Activated naive CD4-positive, alpha-beta T cell treated with Interleukin-2 at 50 U/mL for 16 hours (primary cell): ENCODE data around the gene B4GALT6.

Source experiments
- DNase-seq: peaks from one replicate; pipeline ENCODE4 v3.0.0-alpha.2; 2020

Gene B4GALT6

DNA sequence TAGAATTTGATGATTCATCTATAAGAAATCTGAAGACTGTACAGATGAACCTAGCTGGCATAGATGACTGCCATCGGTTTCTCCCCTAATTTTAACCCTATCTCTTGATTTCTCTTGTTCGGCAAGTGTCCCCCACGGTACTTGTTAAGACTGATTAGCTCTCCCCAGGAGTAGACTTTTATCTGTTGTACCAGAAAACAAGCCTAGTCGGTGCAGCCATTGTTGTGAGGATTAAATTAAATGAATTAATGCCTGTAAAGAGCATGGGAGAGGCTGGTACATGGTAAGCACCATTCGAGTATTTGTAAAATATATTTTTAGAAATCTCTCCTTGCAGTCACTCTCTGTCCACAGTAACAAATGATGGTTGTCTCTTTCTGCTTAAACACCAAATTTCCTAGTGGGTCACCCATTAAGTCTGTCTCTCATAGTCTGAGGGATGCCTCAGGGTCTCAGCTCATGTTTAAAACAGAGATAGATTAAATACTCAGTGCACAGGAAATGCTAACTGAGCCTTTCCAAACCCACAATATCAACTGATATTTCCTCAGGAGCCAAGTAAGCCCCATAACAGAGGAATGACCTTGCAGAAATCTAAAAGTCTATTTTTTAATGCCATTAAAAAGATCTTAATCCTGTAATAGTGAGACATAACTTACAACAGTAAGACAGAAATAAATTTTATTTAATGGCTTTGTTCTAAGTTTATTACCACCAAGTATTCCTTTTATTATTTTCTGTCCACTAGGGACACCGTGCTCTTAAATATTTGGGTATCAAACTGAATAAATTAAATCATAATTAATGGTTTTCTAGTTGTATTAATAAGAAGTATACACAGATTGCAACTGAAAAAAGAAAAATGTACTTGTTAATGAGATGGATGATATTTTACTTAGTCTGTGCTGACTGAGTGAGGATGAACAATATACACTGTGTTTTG, 2.9 kb upstream of the B4GALT6 start:
- DNase-seq = no peak

DNA sequence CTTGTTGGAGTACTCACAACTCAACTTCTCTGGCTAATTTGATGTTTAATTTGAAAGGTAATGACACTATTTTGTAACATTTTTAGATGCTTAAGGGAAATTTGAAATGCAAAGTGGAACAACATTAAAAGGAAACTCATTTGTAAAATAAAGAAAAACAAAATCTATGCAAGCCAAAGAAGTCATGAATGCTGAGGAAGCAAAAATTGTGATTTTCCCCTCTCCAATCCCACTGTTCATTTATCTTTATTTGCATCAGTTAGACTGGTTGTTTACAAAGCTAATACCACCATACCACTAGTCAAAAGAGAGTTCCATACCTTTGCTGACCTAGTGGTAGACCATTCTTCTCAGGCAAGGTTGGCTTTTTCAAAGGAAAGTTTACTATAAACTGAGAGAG, 2.2 kb upstream of the B4GALT6 start:
- no peak for DNase-seq

DNA sequence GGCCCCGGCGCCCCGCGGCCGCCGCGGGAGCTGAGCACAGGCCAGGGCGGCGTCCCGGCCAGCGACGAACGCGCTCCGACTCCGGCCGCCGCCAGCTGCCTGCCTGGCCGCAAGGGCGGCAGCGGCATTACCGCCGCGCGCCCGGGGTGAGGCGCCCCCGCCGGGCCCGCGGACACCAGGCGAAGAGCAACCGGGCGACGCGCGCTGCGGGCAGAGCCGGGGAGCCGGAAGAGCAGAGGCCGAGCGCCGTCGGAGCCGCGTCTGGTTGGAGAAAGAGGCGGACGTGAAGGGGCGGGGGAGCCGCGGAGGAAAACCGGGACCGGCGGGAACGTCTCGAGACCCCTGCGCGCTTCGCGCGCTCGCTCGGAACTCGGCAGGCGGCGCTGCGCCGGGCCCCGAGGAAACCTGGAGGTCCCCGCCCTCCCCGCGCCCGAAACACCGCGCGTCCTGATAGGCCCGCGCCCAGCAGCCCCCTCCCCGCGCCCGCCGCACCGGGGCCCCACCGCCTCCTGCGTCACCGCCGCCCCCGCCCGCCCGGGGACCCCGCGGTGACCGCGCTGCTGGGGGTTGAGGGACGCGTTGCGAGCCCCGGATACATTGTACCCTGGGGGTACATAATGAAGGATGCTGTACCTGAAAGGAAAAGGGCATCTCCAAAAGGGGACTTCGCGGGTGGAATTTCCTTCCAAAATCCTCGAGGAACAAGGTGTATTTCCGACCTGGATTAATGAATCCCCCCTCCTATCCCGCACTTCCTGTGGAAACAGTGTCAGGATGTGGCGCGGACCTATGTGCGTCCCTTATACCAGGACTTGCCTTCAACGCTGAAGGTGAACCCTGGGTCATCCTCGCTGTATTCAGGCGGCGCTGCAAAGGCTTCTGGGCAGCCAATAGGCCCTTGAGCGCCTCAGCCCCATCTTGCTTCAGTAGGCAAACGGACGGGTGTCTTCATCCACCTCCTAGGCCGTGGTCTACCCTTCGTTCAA, 1.0 kb upstream of the B4GALT6 start:
- peak; percentile 30 for DNase-seq

DNA sequence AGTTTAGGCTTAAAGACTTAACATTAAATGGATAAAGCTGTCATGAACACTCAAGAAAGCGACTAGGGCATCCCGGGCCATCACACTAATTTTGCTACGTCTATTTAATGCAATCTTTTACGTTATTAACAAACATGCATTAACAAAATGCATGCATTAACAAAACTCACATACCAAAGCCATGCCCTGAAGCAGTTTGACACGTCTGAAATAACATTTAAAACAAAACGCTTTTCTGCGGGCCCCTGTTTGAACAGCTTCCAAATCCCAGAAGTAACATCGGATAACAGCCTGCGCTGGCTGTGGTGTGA, 458 bp downstream of the B4GALT6 start:
- DNase-seq = no peak

DNA sequence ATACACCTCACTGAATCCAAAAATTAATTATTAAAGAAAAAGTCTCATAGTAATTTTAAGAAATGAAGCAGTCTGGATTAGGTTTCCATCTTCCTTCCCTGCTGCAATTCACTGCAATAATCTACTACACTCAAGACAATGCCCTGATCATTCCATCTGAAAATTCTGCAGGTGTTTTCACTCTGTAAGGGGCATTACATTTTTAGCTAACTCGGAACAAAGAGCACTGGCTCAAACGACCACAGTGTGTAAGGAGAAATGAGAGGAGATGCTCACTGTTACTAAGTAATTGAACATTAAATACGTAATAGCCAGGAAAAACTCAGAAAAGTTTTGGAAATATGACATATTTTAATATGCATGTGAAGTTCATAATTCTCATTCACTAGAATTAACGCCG, 1.3 kb downstream of the B4GALT6 start:
- no peak for DNase-seq

DNA sequence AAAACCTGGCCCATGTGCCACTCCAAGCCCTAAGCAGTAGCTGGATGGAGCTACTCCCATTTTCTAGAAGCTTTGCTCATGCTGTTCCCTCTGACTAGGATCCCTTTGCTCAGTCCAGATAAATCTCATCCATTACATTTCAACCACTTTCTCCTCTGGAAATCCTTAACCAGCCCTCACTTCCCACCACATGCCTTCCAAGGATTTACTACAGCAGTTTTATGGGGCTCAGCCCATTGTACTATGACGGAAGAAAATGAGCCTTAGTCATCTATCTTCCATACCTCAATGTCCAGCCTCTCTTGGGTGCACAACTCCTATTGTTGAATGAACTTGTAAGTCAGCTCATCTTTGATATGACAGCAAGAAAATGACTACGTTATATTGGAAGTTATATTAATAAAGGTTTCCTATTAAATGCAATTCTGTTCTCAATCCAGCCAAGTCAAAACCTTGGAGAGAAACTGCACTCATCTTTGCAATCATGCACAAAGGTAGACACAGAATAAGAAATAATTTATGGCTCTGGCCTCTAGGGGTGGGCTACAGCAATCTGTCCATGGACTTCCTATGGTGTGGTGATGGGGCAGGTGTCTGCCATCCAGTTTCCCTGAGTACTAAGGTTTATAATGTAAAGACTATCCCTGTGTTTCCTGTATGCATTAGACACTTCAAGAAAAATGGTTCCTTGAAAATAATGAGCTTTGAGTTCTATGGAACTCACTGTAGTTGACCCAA, 3.4 kb downstream of the B4GALT6 start:
- no peak for DNase-seq

DNA sequence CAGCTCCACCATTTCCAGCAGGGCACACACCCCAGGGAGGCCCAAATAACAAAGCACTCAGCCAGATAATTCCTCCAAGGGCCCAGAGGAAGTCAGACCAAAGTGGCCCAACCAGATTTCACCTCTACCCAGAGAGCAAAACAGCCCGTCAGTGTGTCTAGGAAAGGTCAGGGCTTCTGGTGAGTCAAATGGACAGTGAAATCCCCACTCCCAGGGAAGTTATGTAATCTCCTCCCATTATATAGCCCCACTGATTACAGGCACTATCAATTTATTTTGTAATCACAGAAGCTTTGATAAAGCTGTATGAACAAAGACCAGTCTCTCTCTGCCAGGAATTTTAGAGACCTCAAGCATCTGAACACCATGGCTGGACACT, 4.0 kb downstream of the B4GALT6 start:
- no peak for DNase-seq

DNA sequence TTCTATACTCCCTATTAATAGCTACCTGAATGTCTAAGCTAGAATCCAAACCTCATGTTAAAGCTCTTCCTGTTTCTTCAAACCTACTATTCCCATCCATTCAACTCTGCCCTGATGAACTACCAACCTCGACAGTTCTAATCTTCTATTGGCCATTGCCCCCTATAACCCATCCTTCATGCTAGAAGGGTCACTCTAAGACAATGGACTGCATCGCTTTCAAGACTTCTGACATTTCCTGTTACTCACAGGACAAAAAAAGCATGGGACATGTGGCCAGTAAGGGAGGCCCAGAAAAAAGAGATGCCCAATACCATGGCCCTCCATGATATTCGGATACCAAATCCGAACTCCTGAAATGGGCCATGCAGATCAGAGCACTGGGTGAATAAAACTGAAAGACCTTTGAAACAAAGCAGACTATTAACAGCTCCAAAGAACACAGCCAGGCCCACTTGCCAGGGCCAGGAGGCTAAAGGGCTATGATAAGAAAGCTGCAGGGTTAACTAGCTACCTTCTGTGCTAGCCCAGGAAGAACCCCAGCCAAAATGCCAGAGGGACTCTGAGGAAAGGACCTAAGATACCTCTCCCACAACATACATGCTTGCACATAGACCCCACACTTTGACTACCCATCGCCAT, 4.5 kb downstream of the B4GALT6 start:
- no peak for DNase-seq

DNA sequence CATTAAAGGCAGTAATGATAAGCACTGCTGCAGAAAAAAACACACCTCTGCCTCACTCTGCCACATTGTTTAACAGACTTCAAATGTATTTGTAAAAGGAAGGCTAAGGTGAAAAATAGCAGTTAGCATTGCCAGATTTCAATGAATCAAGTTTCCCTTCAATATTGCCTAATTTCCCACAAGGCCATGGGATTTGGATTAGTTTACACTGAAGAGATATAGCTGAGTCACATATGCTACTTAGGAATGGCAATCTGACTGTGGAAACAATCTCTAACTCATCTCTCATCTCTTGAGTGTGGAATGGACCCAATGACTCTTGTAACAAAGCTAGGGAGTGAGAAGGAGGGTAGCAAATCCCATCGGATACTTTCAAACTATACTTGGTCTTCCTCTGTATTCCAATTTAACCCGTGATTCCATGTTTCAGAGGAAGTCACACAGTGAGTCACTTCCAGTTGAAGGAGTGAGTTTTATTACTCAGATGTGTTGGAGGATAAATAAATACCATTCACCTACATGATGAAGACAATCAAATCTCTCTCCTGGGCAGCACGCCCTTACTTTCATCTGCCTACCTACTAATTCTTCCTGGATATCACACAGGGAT, 5.1 kb downstream of the B4GALT6 start:
- DNase-seq = no peak

DNA sequence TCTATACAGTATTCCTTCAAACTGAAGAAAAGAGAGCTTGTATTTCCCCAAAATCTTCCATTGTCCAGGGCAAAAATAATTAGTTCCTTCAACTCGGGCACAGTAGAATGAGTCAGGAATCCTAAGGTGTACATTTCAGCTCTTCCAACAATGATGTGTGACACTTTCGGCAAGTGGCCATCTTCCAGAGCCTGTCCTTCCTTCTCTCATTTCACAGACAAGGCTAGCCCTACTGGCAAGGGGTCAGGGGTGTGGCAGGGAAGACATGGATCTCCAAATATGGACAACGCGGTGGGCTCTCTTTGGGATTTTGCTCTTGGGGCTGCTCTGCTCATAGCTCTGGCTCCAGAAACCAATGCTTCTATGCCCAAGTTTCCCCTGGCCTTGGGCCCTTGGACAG, 6.0 kb downstream of the B4GALT6 start:
- DNase-seq = no peak

DNA sequence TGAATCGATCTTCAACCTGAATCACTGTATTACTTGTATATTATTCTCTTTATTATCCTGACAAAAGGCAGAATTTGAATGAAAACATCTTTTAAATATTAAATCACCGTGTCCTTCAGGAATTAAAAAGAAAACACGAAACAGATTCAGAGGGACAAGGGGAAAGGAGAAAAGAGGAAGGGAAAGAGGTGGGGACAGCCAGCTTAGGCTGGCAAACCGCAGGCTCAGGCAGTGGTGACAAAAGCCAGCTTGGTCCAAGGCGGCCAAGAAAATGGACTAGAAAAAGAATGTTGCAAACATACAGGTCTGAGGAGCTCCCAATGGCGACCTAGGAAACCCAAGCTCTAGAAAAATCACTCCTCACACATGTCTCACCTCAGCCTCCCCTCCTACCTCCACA, 6.8 kb downstream of the B4GALT6 start:
- no peak for DNase-seq

DNA sequence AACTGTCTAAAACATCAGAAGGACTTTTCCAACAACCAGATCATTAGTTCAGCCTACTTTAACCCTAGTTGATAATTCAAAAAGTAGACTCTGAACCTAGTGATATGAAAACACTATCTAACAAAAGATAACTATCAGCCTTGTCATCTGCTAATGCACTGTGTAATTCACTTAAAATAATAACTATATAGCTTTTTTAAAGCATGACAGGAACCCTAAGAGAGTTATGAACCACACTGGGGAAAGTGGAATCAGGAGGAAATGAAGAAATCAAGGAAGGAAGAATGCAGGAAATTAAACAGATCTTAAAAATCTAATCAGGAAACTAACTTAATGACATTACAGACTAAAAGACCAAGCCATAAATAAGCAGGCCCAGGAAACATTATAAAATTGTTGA, 9.0 kb downstream of the B4GALT6 start:
- DNase-seq = no peak

DNA sequence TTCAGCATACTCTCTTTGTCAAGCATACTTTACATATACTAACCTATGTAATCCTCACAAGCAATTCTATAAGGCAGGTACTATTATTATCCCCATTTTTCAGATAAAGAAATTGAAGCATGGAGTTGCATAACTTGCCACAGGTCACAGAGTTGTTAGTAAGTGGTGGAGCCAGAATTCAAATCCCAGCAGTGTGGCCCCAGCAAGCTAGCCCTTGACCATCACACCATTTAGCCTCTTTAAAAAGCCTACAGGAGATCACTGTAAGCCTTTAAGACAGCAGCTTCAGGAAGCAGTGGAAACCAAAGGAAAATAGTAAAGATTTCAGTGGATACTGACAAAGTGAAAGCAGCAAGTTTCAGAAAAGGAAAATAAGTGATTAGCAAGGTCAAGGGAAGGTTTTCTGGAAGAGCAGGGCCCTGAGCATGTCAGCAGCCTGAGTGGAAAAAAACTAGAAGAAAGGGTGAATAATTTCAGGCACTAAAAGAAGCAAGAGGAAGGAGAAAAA, 11.7 kb downstream of the B4GALT6 start:
- DNase-seq = no peak

DNA sequence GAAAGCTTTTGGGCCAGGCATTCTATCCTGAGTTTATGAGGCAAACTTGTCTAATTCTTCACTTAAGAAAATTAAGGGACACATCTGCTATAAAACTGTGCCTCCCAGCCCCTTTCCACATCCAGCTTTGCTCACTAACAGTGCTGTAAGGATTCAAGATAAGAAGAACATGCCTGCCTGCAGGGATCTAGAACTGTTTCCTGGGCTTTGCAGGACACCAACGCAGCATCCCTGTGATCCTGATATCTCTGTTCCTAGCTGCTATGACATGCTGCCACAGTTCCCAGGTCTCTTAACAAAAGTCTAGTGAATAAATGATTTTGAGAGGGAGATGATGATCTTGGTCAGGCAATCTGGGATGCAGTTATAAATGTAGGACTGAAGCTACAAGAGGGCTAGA, 12.4 kb downstream of the B4GALT6 start:
- no peak for DNase-seq

DNA sequence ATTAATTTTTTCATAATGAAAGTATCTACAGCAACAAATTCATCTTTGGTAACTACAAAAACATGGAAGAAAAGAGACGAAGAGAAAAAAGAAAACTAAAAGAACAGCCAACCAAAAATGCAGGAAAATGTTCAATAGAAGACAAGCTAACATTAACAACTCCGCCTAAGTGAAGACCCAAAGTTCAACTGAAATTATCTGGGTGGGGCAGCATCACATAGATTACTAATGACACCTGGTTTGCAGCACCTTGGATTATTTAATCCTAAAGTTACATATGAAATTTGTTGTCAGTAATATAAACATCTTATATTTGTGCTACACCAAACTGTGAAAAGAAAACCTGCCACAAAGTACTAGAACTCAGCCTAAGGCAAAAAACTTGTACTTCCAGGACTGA, 14.8 kb downstream of the B4GALT6 start:
- no peak for DNase-seq

DNA sequence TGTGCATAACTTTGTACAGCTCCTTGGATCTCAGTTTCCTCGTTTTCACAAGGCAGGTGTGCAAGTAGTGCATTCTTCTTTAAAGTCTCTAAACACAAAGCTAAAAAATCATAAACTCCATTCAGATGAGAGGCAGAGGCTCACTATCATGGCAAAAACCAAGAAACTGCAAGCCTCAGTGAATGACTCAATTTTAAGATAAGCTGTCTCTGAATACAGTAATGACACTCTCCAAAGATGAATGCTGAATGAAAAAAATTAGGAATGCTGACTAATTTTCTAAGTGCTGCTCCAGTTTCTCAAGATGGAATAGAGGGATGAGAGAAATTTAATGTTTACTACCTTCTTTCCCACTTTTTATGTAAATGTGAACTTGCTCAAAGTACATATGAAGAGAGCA, 17.2 kb downstream of the B4GALT6 start:
- no peak for DNase-seq

DNA sequence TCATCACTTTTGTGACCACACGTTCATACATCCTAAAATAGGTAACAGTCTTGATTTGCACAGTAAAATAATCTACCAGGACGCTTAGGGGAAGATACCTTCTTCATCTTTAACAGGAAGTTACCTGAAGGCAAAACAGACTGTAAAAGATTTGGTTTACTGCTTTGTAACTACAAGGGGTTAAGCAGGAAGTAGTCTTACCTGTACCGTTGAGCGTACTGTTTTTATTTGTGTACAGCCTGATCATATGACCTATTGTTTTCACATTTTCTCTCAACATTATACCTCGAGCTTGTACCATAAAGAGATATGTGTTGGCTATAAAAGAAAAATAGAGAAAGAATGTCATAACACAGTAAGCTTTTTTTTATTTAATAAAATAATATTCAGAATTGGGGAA, 18.3 kb downstream of the B4GALT6 start:
- DNase-seq = no peak

DNA sequence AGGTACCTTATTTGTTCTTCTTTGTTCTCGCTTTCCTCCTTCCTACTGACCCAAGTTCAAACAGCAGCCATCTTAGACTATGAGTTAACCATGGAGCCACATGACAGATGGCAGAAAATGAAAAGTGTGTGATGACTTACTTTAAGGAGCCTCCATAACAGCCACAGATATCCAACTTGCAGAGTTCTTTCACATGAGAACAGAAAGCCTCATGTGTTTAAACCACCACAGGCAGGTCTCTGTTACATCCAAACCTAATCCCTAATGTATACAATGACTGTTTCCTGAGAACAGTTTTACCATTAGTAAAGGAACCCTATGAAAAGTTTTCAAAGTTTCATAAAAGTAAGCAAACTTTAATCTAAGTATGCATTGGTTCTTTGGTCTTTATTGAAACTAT, 20.3 kb downstream of the B4GALT6 start:
- DNase-seq = no peak

DNA sequence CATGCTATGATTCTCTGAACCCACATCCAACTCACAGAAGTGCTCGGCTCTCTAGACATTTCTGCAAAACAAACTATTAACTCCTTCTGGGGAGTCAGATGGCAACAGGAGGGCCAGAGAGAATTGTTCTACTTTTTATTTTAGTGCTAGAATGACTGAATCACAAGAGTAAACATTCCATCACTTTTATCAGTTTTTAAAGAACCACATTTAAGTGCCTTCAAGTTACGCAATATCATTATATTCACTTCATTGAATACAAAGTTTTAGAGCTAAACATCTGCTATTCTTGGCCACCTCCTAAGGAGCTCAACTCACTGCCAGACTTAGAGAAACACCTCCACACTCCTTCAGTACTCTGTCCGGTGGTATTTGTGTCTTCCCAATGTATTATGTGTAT, 22.4 kb downstream of the B4GALT6 start:
- DNase-seq = no peak

DNA sequence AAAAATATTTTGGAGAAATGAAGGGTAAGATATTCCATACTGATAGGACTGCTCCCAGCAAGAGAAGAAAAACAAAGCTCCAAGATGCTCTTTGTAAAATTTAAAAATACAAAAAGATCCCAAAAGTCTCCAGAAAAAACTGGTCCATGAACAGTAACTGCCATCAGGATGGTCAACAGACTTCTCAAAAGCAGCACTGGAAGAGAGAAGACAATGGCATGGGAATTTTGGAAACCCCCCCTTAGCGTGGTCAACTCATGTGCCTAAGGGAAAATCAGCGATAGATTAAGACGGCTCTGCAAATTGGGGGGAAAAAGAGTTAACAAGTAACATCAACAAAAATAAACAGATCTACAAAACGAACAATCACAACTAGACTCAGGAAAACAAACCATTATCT, 23.6 kb downstream of the B4GALT6 start:
- no peak for DNase-seq

DNA sequence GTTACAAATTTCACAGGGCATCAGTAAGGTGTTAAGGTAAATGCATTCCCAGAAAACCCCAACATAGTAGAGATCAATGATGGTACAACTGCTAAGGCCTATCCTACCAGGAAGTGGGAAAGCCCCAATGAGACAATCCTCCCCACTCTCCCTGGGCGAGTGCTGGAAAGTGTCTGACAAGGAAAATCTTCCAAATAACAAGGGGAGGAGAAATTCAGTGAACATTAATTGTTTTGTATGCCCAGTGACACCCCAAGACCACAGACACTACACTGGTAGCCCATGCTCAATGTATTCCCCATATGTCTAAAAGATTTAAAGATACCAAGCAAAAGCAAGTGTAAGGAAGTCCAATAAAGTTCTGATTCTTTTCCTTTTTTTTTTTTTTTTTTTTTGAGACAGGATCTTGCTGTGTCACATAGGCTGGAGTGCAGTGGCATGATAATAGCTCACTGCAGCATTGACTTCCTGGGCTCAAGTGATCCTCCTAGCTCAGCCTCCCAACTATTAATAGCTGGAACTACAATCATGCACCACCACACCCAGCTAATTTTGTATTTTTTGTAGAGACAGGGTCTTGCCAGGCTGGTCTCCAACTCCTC, 24.7 kb downstream of the B4GALT6 start:
- no peak for DNase-seq
